Upper lobe of left lung (tissue), 4 donors: ENCODE data around the gene FCN1.

Experiments
- EP300 ChIP-seq, 4 donors: sonication (generic); formaldehyde crosslinking; IDR thresholded peaks; one replicate each; pipeline ENCODE4 v1.5.1; 2017; ENCODE audit warnings: antibody characterized with exemption in 4 of 4, control low read depth in 2 of 4
- POLR2A ChIP-seq, 4 donors: fragments of 450-650 bp; IDR thresholded peaks; one replicate each; pipeline ENCODE4 v1.5.1; 2016 to 2017; ENCODE audit warnings: antibody characterized with exemption in 4 of 4, mild to moderate bottlenecking in 2 of 4

GRCh38 chr9:134950386-134951210 lies 32.9 kb upstream of the FCN1 start:
- TF ChIP-seq EP300 (IDR thresholded peaks at IDR 0.05), result no peak
- no peak for TF ChIP-seq POLR2A (IDR thresholded peaks at IDR 0.05)
